H4 (cell line): ENCODE data around the gene ATP9A. TPM values are rescaled to one million over a fixed set of nuclear protein-coding genes. Genes with fewer than 3 reads are reported as not detected.

ENCODE experiments used
- DNase-seq: peaks from one replicate; pipeline ENCODE4 v3.0.0-alpha.2; 2015; ENCODE audit warnings: low spot score
- total RNA-seq: library from RNA; depleted of rRNA; stranded (reverse); fragments of >200 nt; shearing (Covaris generic); gene quantifications from 2 replicates; pipeline ENCODE4 v1.2.3, GENCODE V29; 2014

The ATP9A gene
- total RNA-seq, 1 experiment from 2014 or later = 4.1 TPM

DNA sequence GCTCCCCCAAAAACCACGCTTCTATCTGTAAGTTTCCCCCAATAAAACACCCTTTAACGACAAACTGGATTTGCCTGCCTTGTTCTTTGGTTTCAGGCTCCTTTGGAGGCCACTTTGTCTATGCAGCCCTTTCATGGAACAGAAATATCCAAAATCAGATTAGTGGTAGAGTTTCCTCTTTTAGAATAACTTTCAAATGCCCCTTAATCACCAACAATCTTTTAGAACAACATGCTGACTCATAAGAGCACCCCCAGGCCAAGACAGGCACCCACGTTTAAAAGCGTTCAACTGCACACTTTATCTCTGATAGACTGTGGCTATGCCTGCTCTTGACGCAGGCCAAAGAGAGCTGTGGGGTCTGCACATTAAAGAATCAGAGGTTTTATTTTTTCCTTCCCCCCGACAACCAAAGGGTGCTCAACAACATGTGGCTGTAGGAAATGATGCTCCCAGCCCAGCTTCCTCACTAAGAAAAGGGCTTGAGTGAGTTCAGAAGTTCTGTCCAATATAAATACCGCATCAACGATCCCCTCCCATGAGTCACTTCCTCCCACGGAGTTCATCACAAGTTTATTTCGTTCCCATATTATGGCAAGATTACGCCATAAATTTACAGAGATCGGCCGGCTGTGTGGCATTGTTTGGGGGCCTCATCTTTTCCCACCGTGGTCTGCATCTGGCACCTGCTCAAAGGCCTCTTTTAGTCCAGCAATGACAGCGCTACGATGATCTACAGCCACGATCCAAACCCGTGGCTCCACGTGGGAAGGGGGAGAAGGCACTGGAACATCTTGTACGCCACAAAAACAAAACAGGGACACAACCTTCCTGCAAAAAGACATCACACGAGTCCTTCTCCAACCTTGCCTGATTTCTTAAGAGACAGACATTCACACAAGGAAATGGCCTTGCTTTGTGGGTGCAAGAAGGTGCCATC, 136.9 kb downstream of the ATP9A start:
- DNase-seq = peak; percentile 96

DNA sequence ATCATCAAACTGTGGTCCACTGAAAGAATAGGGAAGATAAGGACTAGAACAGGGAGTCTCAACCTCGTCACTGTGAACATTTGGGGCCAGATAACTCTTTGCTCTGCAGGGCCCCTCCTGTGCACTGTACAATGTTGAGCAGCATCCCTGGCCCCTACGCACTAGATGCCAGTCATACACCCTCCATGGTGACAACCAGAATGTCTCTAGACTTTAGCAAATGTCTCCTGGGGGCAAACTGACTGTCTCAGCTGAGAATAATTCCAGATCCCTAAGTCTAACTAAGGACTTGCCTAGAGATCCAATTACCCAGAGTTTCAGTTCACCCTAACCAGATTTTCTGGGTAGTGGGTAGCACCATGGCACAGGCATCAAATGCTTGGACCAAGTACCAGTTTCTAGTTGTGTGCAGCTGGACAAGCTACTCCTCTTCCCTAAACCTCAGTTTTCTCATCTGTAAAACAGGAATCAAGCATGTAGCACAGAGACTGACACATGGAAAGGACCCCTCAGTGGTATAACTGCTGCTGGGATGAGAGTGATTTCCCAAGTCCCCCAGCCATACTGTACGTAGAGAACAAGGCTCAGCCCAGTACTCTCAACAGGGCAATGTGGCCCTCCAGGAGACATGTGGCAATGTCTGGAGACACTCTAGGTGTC, 138.7 kb downstream of the ATP9A start:
- DNase-seq = no peak

DNA sequence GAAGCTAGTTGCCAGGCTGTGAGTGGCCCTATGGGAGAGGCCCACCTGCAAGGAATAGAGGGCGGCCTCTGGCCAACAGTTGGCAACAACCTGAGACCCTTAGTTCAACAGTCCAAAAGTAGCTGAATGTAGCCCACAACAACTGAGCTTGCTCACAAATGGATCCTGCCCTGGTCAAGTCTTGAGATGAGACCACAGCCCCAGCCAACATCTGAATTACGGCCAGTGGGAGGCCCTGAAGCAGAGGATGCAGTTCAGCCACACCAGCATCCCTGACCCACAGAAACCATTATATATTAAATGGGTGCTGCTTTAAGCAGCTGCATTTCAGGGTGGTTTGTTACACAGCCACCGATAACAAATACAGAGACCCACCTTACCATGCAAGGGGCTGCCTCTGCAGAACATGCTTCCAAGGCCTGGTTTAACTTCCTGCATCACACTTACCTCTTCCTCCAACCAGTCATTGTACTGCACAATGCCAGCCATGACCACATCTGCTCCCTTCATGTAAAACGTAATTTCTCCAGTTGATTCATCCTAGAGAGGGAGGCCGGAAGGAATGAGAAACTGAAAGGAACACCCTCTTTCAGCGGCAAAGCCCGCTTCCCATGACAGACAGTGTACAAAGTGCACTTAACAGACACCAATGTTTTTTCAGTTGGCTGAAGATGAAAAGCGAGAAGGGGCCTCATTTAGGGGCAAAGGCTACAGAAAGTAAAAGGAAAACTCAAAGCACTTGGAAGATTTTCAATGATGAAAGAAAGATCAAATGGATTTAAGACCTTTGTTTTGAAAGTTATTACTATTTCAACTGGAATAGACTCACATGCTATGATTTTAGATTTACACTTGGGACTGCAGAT, 139.4 kb downstream of the ATP9A start:
- DNase-seq = no peak

DNA sequence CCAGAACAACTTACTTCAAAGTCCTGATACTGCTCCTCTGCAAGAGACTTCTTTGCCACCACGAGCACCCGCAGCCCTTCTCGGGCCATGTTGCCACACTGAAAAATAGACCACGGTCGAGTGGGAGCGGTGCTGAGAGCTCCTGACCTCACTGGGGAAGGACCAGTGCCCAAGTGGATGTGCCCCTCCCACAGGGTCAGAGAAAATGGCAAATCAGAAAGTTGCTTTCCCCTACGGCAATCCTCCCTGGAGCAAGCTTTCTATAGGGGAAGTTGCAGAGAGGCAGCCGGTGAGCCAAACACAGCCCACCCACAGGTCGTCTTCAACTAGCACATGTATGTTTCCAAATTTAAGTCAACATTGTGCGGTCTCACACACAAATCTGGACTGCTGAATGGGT, 140.6 kb downstream of the ATP9A start:
- DNase-seq = no peak

DNA sequence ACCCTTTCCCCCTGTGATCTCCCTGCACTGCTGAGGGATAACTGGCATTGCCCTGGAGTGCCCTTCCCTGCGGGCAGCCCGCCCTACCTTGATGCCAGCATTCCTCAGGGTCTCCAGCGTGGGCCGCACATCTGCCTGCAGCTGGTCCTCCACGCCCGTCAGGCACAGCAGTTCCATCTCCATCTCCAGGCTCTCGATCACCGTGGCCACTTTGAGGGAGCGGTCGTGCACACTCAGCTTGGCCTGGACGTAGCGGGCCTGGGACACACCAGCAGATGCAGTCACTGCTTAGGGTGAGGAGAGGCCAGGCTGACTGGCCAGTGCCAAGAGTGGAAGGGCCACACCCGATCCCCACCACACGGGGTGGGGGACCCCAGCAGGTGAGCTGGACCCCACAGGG, 143.1 kb downstream of the ATP9A start:
- no peak for DNase-seq

DNA sequence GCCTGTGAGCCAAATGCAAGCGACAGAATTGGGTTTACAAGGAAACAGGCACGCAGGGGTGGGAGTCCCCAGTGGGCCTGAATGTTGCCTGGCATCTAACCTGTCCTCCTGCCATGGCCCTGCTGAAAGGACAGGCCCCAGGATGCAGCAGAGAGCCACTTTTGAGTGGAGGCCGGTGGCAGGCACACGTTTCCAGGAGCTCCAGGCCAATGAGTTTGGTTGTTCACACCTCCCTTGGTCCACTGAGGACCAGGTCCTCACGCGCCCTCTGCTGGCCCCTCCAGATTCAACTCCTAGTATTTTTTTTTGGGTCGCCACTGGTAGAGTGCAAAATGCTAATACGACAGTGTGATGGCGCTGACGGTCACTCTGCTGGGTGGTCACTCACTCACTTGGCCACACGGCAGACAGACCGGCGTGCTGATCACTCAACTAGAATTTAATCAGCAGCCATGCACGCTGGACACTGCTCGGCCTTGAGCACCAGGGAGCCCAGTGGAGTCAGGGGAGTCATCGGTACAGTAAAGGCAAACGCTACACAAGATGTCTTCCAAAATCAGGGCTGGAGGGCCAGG, 143.9 kb downstream of the ATP9A start:
- DNase-seq = peak; percentile 64

DNA sequence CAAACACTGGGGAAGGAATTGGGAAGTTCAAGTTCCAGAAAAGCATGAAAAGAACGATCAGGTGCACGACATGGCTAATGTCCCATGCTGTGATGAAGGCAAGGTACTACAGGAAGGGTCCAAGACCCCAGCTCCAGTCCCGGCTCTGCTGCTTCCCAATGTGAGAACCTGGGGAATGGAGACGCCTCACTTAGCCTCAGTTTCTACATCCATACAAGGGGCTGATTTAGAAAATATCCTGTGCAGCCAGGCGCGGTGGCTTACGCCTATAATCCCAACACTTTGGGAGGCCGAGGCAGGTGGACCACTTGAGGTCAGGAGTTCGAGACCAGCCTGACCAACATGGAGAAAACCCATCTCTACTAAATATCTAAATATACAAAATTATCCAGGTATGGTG, 144.9 kb downstream of the ATP9A start:
- DNase-seq = no peak

DNA sequence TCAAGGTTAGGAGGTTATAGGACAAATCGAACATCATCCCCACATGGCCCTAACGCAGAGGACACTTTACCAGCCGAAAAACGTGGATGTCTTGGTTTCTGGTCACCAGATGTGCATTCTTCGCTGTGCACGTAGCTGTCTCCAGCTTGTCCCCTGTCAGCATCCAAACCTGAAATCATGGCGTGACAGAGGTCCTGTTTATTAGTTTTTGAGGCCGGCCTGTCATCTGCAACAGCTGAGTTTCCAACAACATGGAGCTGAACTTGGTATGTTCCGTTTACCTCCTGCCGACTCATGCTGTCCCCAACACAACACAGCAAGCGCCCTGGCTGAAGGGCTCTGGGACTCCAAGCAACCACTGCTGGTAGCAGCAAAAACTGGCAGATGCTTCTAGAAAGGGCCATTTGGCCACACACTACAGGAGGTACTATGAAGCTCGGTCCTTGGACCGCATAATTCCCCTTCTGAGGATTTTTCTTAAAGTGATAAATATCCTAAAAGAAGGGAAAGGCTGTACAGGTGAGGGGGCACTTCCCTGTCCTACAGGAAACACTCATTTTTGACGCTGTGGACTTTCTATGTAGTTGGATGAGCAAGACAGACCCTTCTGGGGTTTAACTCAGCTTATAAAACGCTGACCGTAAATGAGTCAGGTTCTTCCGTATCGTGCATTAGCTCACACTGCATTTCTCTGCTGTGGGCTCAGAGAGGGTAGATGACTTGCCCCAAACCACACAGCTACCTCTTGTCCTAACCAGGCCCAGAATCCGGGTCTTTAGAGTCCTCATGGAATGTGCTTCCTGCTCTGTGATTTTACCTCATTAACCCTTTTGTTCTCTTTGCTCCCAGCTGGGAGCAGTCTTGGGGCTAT, 146.0 kb downstream of the ATP9A start:
- DNase-seq = no peak

DNA sequence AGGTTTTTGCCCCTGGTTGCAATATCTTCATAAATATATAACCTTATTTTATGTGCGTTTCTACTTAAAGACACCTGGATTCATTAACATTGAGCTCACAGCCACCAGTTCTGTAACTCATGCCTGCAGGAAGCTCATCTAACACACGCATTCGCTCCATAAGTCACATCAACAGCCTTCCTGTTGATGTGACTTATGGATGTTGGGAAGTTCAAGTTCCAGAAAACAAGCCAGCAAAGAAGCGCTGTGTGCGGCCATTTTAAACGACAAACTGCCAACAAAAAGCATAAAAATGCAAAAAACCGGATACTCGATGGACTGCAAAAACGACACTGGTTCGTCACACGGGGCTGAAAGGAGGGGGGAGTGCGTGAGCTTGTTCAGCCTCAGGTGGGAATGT, 147.8 kb downstream of the ATP9A start:
- no peak for DNase-seq

DNA sequence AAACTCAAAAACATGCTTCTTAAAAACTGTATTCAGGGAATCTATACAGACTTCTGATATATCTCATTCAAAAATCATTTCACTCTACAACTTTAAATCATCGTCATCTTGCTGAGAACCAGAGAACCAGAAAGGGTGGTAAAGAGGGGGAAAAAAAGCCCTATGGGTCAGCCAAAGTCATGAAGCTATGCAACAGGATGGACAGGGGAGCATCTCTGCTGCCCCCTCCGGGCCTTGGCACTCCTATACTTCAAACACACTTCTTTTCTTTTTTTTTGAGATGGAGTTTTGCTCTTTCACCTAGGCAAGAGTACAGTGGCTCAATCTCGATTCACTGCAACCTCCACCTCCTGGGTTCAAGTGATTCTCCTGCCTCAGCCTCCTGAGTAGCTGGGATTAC, 152.1 kb downstream of the ATP9A start:
- DNase-seq = no peak

DNA sequence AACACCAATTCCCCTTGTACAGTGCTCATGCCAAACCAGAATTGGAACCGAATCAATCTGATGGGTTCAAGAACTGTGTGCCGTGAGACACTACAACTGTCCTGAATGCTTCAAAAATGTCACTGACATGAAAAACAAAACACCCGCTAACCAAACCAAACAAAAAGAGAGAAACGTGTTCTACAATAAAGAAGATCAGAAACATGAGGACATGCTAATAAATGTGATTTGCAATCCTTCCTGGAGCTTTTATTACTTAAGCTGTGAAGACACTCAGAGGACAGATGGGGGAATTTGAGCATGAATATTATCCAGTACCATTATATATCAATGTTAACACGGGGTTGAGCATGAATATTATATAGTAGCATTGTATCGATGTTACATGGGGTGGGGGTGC, 153.5 kb downstream of the ATP9A start:
- no peak for DNase-seq

DNA sequence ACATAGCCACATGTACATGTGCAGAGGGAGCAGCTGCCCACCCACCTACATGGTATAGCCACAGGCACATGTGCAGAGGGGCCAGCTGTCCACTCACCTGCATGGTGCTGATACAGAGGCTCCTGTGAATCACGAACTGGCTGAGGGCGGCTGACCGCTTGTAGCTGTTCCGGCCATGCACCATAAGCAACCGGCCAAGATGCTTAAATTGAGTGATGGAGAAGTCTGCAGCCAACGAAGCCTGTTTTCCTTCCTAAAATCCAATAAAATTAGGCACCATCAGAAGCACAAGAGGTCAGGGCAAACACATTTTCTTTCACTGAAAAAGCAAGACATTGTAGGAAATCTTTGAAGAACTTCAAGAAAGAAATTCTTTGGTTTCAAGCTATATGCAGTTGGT, 154.6 kb downstream of the ATP9A start:
- no peak for DNase-seq

DNA sequence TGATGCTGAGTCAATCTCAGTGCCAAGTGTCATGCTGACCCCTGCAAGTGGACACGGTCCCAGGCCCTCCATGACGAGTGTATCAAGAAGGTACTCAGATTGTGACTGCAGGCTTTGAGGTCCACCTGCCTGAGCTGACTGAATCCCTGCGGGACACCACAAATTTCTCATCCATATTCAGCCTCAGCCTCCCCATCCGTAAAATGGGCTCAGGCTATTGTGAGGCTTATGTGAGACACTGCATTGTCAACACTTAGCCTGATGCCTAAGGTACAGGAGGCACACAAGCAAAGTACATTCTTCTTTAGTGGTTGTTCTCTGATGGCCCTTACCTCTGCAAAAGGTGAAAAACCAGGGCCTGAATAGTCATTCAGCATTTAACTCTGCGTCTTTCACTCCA, 155.3 kb downstream of the ATP9A start:
- DNase-seq = no peak

DNA sequence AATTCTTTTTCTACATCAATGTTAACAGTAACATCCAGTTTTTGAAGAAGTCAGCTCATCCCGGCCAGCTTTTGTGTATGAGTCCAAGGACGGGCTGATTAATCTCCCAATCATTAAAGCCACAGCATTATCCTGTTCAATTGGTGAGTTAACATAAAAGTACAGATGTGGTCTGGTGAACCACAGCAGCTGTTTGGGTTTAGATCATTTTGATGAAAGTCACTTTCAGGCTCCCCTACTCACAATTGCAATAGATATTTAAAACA, 156.6 kb downstream of the ATP9A start:
- DNase-seq = no peak

DNA sequence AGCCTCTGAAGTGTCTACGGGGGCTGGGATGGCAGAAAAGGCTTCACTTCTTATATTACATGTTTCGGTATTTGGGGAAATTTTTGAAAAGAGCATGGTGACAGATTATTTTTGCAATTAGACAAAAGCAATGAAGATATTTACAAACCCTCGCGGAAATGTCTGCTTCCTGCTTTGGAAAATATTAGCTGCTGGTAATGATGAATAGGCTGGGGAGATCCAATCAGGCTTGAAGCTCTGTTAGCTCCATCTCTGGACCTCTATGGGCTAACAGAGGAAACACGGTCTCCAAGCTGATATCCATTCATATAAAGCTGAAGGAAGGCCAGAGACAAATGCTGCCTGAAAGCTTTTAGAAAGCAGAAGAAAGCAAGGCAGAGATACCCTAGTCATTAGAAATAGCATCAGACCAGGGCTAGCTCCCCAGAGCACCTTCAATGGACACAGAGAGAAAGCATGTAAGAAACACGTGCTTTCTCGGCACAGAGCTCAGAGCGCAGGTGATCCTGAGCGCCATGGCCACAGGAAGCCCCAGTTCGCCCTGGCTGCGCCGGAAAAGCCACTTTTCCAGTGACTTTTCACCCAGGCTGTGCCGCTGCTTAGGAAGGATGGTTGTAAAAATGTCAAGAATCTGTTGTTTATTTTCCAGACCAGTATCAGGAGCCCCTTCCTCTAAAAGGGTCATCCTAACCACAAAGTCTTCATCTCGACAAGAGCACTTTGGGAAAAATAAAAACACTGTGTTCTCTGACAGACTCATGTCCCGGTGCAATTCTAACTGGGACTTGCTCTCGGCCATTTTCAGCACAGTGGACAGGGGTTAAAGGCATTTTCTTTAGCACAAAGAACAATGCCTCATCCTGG, 157.2 kb downstream of the ATP9A start:
- no peak for DNase-seq

DNA sequence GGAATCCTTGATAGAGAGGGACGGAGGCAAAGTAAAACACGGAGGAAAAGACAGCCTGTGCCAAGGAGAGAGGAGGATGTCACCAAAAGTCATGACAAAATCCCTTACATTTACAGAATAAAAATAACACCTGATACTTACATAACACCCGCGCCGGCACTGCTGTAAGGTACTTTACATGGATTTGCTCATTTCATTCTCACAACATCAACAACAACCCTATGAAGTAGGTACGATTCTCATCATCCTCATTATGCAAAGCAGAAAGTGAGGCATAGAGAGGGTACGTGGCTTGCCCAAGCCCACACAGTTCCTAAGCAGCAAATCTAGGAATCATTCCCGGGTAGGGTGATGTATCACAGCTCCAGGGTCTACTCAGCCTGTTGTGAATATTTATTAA, 158.1 kb downstream of the ATP9A start:
- DNase-seq = no peak

DNA sequence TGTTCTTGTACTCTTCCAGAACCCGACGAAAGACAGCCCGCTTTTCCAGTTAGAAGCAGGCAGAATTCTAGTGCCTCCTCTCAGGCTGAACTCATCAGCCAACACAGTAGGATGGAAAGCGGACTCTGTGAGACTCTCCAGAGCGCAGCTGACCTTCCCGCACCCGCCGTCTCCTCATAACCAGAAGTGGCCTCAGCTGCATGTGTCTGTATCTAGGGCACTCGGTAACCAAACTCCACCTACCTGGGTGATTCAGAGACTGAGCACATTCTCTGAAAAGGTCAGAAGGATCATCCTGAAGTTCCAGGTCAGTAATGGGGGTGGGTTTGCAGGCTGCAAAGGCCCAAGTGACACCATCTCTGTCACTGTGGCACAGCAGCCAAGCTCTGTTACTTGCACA, 158.9 kb downstream of the ATP9A start:
- no peak for DNase-seq

DNA sequence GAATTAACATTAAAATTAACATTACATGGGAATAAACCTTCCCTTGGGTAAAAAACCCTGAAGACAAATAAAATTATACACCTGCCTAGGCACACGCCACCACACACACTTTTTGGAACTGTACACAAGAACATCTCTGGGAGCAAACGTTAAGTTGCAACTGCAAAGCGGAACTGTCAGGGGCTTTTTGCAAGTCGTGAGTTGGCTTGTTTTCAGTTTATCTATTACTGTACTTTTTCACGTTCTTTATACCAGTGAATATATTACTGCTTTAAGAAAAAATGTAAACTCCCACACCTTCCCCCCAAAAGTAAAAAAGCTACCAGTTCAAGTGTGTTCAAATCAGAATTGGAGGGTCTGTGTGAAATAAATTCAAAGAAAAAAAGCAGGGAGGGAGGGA, 160.1 kb downstream of the ATP9A start:
- DNase-seq = no peak

DNA sequence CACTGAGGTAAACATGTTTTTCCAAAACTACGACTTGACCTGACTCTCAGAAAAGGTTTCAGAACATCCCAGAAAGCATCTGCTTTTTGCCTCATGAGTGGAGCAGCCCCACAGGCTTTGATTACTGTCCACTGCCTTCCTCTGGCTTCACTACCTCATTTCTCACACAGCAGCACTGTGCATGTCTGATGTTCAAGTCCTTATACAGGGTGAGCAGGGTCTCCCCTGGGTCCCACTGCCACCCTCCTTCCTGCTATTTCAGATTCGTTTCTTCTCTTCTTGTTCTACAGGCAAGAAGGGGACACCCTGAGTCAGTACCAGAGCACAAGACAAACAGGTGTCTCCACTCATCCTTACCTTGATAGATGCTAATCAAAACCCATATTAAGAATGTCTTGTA, 161.0 kb downstream of the ATP9A start:
- DNase-seq = no peak

DNA sequence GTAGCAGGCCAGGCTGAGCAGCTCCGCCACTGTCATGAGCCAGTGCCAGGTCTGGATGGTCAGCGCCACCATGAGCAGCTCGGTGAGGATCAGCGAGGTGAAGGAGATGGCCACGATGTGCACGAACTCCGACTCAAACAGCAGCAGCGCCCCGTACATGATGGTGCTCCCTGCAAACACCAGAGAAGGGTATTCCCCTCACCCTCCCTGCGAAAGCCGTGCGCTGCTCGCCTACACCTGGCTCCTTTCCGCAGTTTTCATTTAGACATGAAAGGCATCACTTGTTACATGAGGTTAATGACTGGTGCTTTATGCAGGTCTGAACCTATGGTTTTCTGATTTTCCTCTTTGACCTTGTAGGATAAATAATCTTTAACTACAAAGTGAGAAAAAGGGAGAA, 163.3 kb downstream of the ATP9A start:
- no peak for DNase-seq
